Smooth muscle cell of the brain vasculature (primary cell): ENCODE data around the gene RAB1B.

Experiments used
- DNase-seq: peaks from one replicate; pipeline ENCODE4 v3.0.0-alpha.2; 2012; ENCODE audit warnings: low read depth, low spot score

The RAB1B gene

GRCh38 chr11:66268244-66268951 lies at the start of gene RAB1B:
TSS of gene RAB1B (plus strand) at chr11:66268639. CDS start at chr11:66268680, 41 bp downstream.
- DNase-seq: peak; percentile 100

DNA sequence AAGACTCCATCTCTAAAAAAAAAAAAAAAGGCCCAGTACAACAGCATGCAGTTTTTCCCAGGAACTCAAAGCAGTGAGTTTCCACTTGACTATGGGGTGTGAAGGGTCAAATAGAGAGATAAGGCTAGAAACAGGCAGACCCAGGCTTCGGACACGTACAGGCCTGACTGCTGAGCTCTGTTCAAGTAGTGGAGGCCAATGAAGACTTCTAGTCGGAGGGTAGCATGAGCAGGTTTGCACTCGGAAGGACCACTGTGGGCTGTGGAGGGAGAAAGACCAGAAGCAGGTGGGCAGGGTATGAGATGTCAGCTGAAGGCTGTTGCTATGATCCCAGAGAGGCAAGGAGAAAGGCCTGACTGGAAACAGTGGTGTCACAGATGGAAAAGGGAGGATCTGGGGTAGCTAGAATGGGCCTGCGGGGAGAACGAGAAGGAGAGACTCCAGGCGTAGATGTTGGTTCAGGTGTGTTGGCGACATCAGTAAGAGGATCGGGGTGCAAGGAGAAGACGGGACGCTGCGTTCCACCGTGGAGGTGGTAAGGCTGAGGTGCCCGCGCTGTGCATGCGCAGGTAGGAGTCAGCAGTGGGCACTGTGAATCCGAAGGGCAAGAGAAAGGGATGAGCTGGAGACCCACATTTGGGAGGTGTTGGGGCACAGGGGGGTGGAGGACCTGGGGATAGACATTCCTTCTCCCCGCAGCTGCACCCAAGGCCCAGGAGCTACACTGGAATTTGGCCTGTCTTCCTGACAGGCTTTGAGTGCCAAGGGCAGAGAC lies 49.4 kb upstream of the RAB1B start:
- no peak for DNase-seq

GRCh38 chr11:66219846-66220565 lies 48.4 kb upstream of the RAB1B start:
- no peak for DNase-seq

DNA sequence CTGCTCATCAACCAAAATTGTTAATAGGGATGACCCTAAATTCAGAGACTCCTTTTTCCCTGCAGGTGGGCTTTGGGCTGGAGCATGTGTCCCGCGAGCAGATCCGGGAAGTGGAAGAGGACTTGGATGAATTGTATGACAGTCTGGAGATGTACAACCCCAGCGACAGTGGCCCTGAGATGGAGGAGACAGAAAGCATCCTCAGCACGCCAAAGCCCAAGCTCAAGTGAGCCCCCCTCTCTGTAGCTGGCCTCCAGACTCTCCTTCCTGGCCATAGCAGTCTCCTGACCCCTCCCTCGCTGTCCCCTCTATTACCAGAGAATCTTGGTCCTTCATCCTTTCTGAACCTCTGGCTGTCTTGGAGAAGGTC lies 47.9 kb upstream of the RAB1B start:
- no peak for DNase-seq

- DNase-seq: no peak
Measured at GRCh38 chr11:66221012-66221411, 47.4 kb upstream of the RAB1B start.

GRCh38 chr11:66221726-66222236 lies 46.7 kb upstream of the RAB1B start:
- no peak for DNase-seq

- peak; percentile 80 for DNase-seq
Measured at GRCh38 chr11:66222358-66223149, 45.9 kb upstream of the RAB1B start.

DNA sequence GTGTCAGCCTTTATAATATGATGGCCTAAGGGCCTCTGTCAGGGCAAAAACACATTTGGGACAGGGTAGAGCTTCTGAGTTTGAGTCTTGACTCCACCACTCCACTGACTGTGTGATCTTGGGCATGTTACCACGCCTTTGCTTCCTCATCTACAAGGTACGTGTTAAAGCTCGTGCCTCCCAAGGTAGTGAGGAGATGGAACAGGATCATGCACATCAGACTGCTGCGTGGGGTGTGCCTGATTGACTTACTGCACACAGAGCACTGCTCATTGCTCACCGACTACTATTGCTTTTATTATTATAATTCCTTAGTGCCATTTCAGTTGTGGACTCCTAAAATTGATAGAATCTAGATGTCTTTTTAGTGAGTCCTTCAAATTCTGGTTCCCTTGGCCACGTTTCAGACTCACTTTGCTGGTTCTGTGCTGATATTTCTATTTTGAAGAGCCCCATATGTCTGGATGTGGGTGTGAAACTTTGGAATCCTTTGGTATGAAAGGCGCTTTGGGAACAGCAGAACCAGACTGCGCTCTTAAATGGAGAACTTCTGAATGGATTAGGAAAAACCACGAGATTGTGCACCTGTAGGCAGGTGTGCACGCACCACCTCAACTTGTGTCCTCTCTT lies 44.1 kb upstream of the RAB1B start:
- DNase-seq: no peak

DNA sequence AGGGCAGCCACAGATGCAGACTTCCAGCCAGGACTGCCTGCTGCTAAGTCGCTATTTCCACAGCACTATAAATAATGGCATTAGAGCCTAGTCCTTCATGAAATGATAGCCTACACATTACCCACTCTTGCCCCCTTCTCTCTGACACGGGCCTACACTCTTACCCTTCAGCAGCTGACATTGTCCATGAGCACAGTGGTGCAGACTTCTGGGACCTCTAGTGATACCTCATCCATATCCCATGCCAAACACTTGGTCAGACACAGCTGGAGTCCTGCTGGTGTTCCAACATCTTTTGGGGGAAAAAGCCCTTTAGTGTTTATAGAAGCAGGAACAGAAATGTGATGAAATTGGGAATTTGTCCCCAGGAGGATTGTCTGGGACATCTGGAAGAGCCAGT lies 43.4 kb upstream of the RAB1B start:
- no peak for DNase-seq

DNA sequence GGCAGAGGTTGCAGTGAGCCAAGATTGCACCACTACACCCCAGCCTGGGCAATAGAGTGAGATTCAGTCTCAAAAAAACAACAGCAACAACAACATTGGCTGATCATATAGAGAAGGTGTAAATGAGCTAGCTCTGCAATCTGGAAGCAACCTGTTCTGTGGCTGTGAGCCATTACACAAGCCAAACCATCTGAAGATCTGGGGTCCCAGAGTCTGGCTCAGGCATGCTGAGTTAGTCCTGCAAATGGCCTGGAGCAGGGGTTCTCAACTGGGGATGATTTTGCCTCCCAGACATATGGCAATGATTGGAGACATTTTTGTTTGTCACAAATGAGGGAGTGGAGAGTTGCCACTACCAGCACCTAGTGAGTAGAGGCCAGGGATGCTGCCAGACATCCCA lies 42.3 kb upstream of the RAB1B start:
- no peak for DNase-seq

DNA sequence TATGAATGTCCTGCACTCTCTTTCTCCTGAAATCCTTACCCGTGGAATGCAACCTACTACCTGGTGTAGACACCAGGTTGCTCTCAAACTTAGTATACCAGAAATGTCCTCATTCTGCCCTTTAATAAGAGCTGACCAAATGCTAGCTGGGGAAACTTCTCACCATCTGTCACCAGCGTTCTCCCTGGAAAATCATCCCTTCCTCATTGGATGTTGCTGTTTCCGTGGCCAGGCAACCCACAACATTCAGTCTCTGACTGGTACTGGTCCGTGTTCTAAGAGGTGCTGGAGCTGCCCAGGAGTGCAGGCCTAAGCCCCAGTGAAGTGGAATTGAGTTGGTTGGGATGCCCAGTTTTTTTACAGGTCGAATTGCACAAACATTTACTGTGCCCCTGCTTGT lies 40.7 kb upstream of the RAB1B start:
- no peak for DNase-seq

GRCh38 chr11:66228521-66228920 lies 39.9 kb upstream of the RAB1B start:
- DNase-seq: no peak

DNA sequence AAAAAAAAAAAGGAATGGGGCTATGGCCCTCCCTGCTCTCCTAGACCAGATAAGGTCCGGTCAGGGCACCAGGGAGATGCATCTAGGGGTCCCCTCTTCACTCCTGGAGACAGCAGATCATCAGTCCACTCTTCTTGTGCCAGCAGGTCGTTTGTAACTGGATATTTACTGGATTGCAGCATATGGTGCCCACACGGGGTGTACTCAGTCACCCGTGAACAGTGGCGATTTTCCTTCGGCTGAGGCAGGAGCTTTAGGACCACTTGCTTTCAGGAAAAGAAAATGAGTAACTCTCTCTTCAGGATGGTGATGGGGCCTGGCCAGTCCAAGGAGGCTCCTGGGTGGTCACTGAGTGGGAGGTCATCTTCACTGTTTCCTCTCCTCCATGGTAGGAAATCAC lies 38.3 kb upstream of the RAB1B start:
- no peak for DNase-seq

DNA sequence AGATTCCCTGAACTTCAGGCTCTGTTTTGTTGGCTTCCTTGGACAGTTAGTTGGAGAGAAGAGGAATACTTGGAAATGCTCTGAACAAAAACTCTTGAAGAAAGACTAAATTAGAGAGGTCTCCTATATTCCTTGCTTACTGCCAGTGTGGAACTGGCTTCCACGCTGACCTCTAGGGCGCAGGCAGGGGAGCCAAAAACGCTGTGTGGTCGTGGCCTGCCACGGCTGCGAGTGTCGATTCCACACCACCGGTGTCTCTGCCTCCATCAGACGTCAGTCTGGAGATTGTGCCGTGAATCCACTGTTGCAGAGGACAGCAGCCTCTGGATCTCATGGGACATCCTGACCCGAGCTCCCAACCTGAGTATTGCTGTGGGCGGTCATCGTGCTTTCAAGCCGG lies 37.5 kb upstream of the RAB1B start:
- DNase-seq: no peak

DNA sequence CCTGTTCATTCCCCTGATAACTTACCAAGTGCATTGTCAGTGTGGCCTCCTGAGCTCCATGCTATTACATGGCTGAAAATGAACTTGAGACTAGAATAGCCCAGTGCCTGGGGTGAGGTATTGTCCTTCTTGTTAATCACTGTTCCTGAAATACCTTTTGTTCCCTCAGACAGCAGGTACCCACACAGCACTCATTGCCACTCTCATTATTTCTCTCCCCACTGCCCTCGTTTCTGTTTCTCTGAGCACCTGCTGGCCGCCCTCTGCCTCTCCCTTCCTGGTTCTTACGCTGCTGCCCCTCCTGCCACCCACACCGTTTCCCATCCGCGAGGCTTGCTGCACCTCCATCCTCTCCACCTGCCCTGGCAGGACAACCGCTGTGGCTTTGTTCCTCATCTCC lies 36.9 kb upstream of the RAB1B start:
- no peak for DNase-seq

GRCh38 chr11:66232769-66233168 lies 35.7 kb upstream of the RAB1B start:
- no peak for DNase-seq

- DNase-seq: no peak
Measured at GRCh38 chr11:66233301-66233700, 35.1 kb upstream of the RAB1B start.

- no peak for DNase-seq
Measured at GRCh38 chr11:66235141-66235540, 33.3 kb upstream of the RAB1B start.

DNA sequence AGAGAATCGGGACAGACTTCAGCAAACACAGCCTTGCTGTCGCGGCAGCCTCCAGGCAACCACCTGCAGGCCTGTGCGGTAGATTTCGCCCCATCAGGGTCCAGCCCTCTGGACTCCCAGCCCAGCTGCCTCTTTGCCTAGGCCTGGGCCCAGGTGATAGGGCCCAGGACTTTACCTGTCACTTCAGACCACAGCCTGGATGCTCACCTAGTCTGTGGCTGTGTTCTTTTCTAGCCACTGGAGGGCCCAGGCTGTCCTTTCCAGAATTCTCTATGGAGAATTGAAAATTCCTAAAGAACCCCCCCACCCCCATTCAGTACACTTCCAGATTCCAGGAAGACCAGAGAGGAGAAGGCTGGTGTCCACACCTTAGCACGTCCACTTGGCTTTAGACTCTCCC lies 30.6 kb upstream of the RAB1B start:
- DNase-seq: no peak

DNA sequence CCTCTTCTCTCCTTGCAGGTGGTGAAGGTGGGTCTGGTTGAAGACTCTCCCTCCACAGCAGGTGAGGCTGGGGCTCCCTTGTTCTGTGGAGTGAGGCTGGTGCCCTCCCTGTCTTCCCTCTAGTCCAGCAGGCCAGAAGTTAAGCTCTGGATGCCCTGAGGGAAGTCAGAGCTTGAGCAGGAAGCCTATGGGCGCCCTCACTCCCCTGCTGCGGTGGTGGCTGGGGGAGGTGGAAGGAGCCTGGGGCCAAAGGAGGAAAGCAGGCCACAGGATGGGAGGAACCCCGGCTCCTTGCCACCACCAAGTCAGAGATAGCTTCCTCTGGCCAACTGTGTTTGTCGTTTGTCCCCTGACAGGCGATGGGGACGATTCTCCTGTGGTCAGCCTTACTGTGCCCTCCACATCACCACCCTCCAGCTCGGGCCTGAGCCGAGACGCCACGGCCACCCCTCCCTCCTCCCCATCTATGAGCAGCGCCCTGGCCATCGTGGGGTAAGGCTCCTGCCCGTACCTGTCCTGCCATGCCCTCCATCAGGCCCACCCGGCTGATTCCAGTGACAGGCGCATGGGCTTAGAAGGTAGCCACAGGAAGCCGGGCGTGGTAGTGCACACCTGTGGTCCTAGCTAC lies 29.5 kb upstream of the RAB1B start:
- no peak for DNase-seq

- DNase-seq: no peak
Measured at GRCh38 chr11:66239511-66239910, 28.9 kb upstream of the RAB1B start.
